ENCODE data around the gene RAB9A.

DNA sequence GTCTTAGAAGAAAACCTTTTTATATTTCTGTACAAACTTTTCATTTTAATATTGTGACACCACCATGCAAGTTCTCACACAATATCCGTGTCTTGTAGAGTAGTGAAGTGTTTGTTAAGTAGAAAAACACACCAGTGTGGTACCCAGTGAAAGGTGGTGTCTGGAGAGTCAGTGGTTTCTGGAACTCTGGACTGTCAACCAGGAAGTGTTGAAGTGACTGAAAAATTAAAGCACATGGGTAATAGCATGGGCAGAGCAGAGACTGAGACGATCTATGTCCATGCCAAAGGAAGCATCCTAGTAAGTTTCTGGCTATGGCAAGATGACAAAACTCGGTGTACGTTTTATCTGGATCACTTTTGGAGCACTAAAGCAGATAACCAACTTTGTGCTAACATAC, 22.2 kb downstream of the RAB9A start:
- TF ChIP-seq, protein P1, sequence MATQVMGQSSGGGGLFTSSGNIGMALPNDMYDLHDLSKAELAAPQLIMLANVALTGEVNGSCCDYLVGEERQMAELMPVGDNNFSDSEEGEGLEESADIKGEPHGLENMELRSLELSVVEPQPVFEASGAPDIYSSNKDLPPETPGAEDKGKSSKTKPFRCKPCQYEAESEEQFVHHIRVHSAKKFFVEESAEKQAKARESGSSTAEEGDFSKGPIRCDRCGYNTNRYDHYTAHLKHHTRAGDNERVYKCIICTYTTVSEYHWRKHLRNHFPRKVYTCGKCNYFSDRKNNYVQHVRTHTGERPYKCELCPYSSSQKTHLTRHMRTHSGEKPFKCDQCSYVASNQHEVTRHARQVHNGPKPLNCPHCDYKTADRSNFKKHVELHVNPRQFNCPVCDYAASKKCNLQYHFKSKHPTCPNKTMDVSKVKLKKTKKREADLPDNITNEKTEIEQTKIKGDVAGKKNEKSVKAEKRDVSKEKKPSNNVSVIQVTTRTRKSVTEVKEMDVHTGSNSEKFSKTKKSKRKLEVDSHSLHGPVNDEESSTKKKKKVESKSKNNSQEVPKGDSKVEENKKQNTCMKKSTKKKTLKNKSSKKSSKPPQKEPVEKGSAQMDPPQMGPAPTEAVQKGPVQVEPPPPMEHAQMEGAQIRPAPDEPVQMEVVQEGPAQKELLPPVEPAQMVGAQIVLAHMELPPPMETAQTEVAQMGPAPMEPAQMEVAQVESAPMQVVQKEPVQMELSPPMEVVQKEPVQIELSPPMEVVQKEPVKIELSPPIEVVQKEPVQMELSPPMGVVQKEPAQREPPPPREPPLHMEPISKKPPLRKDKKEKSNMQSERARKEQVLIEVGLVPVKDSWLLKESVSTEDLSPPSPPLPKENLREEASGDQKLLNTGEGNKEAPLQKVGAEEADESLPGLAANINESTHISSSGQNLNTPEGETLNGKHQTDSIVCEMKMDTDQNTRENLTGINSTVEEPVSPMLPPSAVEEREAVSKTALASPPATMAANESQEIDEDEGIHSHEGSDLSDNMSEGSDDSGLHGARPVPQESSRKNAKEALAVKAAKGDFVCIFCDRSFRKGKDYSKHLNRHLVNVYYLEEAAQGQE (IDR thresholded peaks at IDR 0.05) = no peak
- no peak for TF ChIP-seq YY1 (IDR thresholded peaks at IDR 0.05)
- TF ChIP-seq, protein P2, sequence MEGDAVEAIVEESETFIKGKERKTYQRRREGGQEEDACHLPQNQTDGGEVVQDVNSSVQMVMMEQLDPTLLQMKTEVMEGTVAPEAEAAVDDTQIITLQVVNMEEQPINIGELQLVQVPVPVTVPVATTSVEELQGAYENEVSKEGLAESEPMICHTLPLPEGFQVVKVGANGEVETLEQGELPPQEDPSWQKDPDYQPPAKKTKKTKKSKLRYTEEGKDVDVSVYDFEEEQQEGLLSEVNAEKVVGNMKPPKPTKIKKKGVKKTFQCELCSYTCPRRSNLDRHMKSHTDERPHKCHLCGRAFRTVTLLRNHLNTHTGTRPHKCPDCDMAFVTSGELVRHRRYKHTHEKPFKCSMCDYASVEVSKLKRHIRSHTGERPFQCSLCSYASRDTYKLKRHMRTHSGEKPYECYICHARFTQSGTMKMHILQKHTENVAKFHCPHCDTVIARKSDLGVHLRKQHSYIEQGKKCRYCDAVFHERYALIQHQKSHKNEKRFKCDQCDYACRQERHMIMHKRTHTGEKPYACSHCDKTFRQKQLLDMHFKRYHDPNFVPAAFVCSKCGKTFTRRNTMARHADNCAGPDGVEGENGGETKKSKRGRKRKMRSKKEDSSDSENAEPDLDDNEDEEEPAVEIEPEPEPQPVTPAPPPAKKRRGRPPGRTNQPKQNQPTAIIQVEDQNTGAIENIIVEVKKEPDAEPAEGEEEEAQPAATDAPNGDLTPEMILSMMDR (IDR thresholded peaks at IDR 0.05; ENCODE audit: low read depth, low read length, missing input control) = no peak
- TF ChIP-seq, protein P3, sequence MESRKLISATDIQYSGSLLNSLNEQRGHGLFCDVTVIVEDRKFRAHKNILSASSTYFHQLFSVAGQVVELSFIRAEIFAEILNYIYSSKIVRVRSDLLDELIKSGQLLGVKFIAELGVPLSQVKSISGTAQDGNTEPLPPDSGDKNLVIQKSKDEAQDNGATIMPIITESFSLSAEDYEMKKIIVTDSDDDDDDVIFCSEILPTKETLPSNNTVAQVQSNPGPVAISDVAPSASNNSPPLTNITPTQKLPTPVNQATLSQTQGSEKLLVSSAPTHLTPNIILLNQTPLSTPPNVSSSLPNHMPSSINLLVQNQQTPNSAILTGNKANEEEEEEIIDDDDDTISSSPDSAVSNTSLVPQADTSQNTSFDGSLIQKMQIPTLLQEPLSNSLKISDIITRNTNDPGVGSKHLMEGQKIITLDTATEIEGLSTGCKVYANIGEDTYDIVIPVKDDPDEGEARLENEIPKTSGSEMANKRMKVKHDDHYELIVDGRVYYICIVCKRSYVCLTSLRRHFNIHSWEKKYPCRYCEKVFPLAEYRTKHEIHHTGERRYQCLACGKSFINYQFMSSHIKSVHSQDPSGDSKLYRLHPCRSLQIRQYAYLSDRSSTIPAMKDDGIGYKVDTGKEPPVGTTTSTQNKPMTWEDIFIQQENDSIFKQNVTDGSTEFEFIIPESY (IDR thresholded peaks at IDR 0.05) = no peak
- no peak for TF ChIP-seq JUND (IDR thresholded peaks at IDR 0.05)
- no peak for TF ChIP-seq EGR1 (IDR thresholded peaks at IDR 0.05; ENCODE audit: low read depth in 2 of 2)
- TF ChIP-seq GABPA (IDR thresholded peaks at IDR 0.05 in 1 of 2, conservative IDR thresholded peaks at IDR 0.05 in 1 of 2) = no peak
